GM19351 (cell line): ENCODE results near the gene LILRA6.
"Not testable (repeated sequence)": the region's sequence is repeated elsewhere in the genome, so short reads cannot be mapped to it uniquely, and the experiment has no call there.

Source experiments
- ATAC-seq: cut with Tn5 transposase; IDR thresholded peaks from one replicate; pipeline ENCODE4 v1.9.1; 2021; ENCODE audit warnings: mild to moderate bottlenecking, moderate library complexity; ENCODE audit not compliant: unreplicated experiment

The LILRA6 gene

DNA sequence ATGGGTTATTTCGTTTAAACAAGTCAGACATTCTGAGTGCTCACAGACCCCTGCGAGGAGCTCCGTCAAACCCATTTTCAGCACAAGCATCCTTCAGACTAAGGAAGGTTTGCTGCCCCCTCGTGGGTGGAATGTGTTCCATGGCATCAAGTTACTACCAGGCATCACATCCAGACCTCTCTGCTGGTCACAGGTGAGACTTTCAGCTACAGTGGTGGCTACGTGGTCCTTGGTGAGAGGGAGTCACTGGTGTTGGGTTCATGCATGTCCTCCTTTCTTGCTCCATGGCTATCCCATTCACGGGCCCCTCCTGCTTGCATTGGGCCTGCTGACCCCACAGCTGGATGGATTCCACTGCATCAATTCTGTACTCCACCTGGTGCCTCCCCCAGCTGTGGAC is 23.5 kb upstream of the LILRA6 start:
- peak; percentile 40 for ATAC-seq

- ATAC-seq = no peak
These were observed 19.9 kb upstream of the LILRA6 start for GRCh38 chr19:54262470-54262869.

GRCh38 chr19:54262066-54262465 is 19.5 kb upstream of the LILRA6 start:
- ATAC-seq = no peak

GRCh38 chr19:54257116-54257480 is 14.5 kb upstream of the LILRA6 start, which contains the start of gene LILRB5:
LILRB5 (minus strand) TSS chr19:54257273; CDS start chr19:54257193, 80 bp downstream.
- ATAC-seq = no peak

- ATAC-seq = no peak
These were observed 13.9 kb upstream of the LILRA6 start for GRCh38 chr19:54256250-54257115.

DNA sequence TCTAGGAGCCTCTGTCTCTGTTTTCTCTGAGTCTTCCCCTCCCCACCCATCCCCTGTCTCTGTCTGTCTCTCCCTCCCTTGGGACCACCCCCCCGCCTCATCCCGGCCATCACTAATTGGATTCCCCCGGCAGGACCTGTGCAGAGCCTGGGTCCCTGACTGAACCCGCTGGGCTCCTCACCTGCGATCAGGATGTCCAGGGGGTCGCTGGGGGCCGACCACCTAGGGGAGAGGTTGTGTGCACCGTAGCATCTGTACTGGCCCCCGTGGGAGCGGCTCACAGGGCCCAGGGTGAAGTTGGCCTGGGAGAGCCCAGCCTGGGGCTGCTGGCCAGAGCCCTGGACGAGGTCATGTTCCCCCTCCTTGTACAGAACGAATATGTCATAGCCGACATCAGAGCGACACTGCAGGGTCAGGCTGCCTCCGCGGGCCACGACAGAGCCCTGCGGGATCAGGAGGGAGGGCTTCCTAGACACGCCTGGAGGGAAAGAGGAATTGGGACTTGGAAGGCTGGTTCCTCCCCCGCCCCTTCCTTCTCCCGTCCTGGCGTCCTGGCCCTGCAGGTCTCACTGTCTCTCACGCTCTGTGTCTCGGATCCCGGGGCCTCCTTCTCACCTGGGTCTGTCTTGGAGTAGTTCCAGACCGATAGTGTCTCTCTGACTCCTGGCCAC is 12.7 kb upstream of the LILRA6 start:
- ATAC-seq = no peak

DNA sequence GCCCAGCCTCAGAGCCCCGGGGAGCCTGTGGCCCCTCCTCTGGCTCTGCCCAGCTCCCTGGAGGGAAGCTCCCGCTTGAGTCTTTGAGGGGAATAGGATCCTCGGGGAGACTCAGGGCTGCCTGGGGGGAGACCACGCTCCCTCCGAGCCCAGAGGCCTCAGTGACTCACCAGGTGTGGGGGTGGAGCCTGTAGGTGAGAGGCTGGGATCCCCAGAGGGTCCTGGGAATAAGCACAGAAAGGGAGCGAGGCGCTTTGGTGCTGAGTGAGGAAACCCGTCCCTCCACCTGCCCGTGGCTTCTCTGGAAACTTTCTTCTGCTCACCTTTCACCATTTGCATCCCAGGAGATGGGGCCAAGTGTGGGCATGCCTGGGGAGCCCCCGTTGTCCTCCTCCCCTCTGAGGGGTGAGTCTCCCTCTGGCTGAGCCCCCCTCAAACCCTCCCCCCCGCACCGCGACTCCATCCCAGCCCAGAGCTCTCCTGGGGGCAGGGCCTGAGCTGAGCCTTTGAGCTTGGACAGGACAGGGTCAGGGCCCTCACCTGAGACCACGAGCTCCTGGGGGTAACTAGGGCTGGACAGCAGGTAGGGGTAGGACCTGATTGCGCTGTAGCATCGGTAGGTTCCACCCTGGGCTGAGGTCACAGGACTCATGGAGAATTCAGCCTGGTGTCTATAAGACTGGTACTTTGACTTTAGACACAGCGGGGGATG is 11.8 kb upstream of the LILRA6 start:
- no peak for ATAC-seq

- no peak for ATAC-seq
These were observed 11.0 kb upstream of the LILRA6 start for GRCh38 chr19:54253331-54254194.

DNA sequence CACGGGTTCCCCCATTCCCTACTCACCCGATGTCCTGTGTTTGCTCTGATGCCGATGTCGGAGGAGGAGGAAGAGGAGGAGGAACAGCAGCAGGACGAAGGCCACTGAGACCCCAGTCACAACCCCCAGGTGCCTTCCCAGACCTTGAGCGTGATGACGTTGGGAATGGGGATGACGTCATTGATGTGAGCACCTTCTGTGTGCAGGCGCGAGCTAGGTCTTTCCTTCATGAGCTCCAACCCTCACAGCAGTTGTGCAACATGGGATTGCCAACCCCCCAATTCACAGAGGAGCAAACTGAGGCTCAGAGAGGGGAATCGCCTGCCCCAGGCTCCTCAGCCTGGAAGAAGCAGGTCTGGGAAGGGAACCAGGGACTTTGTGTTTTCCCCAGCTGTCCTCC is 10.3 kb upstream of the LILRA6 start:
- ATAC-seq = no peak

DNA sequence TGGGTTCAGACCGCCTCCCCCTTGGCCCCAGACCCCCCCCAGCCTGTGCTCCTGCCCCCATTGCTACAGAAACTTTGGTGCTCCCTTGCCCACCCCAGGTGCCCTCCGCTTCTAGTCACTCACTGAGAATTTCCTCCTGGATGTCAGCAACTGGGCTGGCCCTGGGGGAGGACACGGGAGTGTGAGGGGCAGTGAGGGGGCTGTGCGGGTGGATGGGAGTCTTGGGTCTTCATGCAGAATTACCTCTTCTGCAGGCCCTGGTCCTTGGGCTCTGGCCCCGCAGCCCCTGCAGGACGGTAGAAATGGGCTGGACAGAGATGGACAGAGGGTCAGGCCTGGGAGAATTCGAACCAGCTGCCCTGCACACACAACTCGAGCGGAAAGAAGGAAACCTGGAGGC is 9.7 kb upstream of the LILRA6 start:
- ATAC-seq = no peak

DNA sequence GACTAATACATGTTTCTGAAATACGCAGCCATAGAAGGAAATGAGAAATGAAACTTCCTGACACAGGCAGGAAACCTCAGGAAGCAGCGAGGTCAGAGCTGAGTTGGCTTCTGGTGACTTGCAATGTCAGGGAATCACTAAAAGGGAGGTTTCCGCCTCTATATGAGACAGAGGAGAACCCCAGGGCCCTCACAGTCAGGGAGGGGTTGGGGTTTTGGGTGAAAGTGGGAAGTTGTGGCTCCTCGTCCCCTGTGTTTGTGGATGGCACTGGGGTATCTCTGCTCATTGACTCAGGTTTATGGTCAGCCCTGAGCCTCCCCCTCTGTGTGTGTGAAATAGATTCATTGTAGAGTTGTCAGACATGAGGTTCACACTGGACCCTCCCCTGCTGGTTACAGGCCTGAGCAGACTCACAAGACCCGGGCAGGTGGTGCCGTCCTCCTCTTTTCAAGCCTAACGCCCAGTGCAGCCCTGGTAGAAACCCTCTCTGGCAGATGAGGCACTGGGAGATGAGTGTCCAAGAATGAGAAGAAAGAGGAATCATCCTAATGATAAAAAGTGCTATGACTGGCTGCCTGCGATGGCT is 5.5 kb upstream of the LILRA6 start:
- no peak for ATAC-seq

- ATAC-seq = no peak
These were observed 4.7 kb upstream of the LILRA6 start for GRCh38 chr19:54247106-54247930.

GRCh38 chr19:54245936-54246335 is 3.3 kb upstream of the LILRA6 start:
- no peak for ATAC-seq

DNA sequence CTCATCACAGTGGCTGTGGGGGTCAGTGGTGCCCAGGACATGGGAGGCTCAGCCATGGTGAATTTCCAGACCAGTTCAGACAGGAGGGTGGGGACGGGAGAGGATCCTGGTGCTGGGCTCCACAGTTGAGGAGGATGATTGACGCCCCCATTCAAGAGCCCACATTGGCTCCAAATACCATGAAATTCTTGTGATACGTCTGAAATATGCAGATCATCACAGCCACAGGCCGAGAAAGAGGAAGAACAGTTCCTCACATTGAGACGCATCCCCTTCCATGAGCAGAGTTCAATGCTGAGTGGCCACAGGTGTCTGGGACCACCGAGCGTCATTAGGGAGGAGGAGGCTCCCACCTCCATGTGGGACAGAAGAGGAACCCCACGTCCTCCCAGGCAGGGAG is 1.2 kb upstream of the LILRA6 start:
- not testable (repeated sequence) for ATAC-seq

DNA sequence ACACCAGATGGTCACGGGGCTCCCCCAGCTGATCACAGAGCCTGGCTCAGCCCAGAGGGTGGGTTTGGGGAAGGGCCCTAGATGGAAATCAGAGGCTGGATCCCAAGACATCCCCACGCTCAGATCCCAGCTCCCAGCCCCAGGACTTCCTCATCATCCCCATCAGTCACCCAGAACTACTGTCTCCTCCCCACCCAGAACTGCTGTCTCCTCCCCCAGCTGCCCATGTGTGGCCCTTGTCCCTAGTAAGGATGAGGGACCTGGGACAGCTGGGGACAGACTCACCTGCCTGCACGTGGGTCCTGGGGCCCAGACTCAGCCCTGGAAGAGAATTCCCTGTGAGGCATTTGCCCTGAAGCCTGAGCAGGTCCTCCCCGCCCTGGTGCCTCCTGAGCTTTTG is 356 bp downstream of the LILRA6 start:
- not testable (repeated sequence) for ATAC-seq

DNA sequence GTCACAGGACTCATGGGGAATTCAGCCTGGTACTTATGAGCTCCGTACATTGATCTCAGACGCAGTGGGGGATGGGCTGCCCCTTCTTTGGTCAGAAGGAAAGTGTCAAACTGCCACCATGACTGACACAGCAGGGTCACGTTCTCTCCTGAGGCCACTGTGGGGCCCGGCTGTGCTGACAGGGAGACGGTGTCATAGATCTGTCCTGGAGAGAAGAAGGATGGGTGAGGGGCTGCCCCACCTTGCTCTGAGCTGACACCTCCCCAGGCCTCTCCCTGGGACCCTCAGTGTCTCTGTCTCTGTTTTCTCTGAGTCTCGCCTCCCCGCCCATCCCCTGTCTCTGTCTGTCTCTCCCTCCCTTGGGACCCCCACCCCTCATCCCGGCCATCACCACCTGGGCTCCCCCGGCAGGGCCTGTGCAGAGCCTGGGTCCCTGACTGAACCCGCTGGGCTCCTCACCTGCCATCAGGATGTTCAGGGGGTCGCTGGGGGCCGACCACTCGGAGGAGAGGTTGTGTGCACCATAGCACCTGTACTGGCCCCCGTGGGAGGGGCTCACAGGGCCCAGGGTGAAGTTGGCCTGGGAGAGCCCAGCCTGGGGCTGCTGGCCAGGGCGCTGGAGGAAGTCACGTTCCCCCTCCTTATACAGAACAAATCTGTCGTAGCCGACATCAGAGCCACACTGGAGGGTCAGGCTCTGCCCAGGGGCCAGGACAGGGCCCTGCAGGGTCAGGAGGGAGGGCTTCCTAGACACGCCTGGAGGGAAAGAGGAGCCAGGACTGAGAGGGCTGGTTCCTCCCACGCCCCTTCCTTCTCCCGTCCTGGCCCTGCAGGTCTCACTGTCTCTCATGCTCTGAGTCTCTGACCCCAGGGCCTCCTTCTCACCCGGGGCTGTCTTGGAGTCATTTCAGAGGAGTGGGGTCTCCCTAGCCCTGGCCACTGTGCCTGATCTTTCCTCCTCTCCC is 1.9 kb downstream of the LILRA6 start:
- not testable (repeated sequence) for ATAC-seq

DNA sequence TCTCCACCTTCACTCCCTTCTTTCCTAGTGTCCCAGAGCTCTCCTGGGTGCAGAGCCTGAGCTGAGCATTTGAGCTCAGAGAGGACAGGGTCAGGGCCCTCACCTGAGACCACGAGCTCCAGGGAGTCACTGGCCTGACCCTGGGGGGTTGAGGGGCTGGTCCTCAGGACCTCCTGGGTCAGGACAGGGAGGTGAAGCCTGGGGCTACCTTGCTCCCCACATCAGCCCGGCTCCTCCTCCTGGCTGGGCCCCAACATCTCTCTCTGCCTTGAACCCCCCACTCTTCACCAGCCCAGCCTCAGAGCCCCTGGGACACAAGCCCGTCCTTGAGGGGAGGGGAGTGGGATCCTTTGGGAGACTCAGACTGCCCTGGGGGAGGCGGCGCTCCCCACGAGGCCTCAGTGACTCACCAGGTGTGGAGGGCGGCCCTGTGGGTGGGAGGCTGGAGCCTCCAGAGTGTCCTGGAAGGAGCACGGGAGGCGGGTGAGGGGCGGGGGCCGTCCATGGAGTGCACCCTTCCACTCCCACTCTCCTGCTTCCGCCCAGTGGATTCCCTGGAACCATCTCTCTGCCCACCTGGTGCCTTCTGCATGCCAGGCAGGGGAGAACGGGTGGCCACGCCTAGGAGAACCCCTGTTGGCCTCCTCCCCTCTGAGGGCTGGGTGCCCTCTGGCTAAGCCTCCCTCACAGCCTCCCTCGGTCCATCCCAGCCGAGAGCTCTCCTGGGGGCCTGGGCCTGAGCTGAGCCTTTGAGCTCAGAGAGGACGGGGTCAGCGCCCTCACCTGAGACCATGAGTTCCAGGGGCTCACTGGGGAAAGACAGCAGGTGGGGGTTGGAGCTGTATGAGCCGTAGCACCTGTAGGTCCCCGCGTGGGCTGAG is 2.9 kb downstream of the LILRA6 start:
- not testable (repeated sequence) for ATAC-seq
